NCI-H510A treated with DMSO at 0.1 percent for 48 hours (cell line): ENCODE results near the gene TSSK6.

Source experiments
- DNase-seq: peaks from one replicate; lab custom pipeline; 2025; lab: John Stamatoyannopoulos, UW

Gene TSSK6

GRCh38 chr19:19464339-19465098 is 50.8 kb downstream of the TSSK6 start:
- peak; percentile 75 for DNase-seq
